AG04450 (cell line): Measurements from ENCODE around the gene MEOX1. TPM values are rescaled to one million over a fixed set of nuclear protein-coding genes. Genes with fewer than 3 reads are reported as not detected.

Source experiments
- CTCF ChIA-PET: fragments of 300-600, 350-600 bp; formaldehyde crosslinking; extraction: SDS; loops from one replicate; lab custom pipeline; 2022; ENCODE audit warnings: antibody characterized with exemption, inconsistent platforms; lab: Charles Lee
- POLR2A ChIA-PET: fragments of 350-600 bp; formaldehyde crosslinking; extraction: SDS; loops from one replicate; lab custom pipeline; 2021; ENCODE audit warnings: antibody characterized with exemption, inconsistent platforms; lab: Yijun Ruan, JAX
- DNase-seq: peaks from one replicate; pipeline ENCODE4 v3.0.0-alpha.2; 2011; ENCODE audit warnings: low read depth, low spot score
- H3K27ac ChIP-seq: one replicate; pipeline ENCODE4 v1.5.1; 2012; ENCODE audit warnings: low read depth, low read length, control low read depth
- H3K27me3 ChIP-seq: one replicate; pipeline ENCODE4 v1.6.0; 2012; ENCODE audit warnings: low read length; ENCODE audit not compliant: control insufficient read depth, insufficient read depth
- H3K4me3 ChIP-seq: 2 replicates; pipeline ENCODE4 v1.5.1; 2011; ENCODE audit warnings: mild to moderate bottlenecking, low read depth, low read length, control low read depth
- H3K9me3 ChIP-seq: 2 replicates; pipeline ENCODE4 v1.5.1; 2012; ENCODE audit warnings: low read length; ENCODE audit not compliant: control insufficient read depth, insufficient read depth
- CTCF ChIP-seq: IDR thresholded peaks from 2 replicates; pipeline ENCODE4 v1.5.1; 2011; ENCODE audit warnings: low read depth, low read length, control low read depth, inconsistent platforms
- polyA plus RNA-seq: library from polyadenylated mRNA; depleted of rRNA; stranded (reverse); fragments of >200 nt; gene quantifications from 2 replicates; pipeline ENCODE4 v1.2.3, GENCODE V29; 2011

MEOX1 gene
- polyA plus RNA-seq, 1 experiment = 0.07 TPM

GRCh38 chr17:43652124-43652480 lies 9.6 kb downstream of the MEOX1 start:
- no peaks in the 10 kb centered on the region for H3K9me3 ChIP-seq
- no peak overlapping the region for H3K27ac ChIP-seq
- POLR2A ChIA-PET = no interaction called here
- H3K27me3 ChIP-seq = no peaks in the 10 kb centered on the region
- no peak overlapping the region for H3K4me3 ChIP-seq
- TF ChIP-seq CTCF = no peak
- CTCF ChIA-PET = interaction anchor here (0.9 kb wide), 1 partner anchor 21 kb away, joined by 5 read pairs; no protein-coding TSS in a partner anchor
- no peak for DNase-seq

GRCh38 chr17:43650471-43650870 lies 11.3 kb downstream of the MEOX1 start:
- H3K27ac ChIP-seq = no peak overlapping the region
- H3K27me3 ChIP-seq = no peaks in the 10 kb centered on the region
- no peak for TF ChIP-seq CTCF
- no peak overlapping the region for H3K4me3 ChIP-seq
- no peak for DNase-seq
- ChIA-PET CTCF (no interaction called here), POLR2A (no interaction called here)
- no peaks in the 10 kb centered on the region; the same call in 1 of the 2 replicates for H3K9me3 ChIP-seq

GRCh38 chr17:43648916-43649315 lies 12.8 kb downstream of the MEOX1 start:
- Histone ChIP-seq H3K27me3 (no peaks in the 10 kb centered on the region), H3K4me3 (no peak overlapping the region), H3K27ac (no peak overlapping the region), H3K9me3 (no peaks in the 10 kb centered on the region; the same call in 1 of the 2 replicates)
- POLR2A ChIA-PET = interaction anchor here (0.6 to 1.1 kb wide), 3 partner anchors 8 to 280 kb away, joined by 3 to 4 read pairs (median 3); no protein-coding TSS in a partner anchor
- no peak for TF ChIP-seq CTCF
- CTCF ChIA-PET = interaction anchor here (0.9 kb wide), 1 partner anchor 25 kb away, joined by 3 read pairs; no protein-coding TSS in a partner anchor
- no peak for DNase-seq

- POLR2A ChIA-PET = no interaction called here
These were observed 15.8 kb downstream of the MEOX1 start for GRCh38 chr17:43645765-43646481.

More at GRCh38 chr17:43645765-43646481, 15.8 kb downstream of the MEOX1 start:
- CTCF ChIA-PET = interaction anchor here (0.7 kb wide), 1 partner anchor 116 kb away, joined by 4 read pairs; no protein-coding TSS in a partner anchor
- peaks cover 3% of the 10 kb centered on the region for H3K27me3 ChIP-seq
- no peak for TF ChIP-seq CTCF
- H3K9me3 ChIP-seq = no peaks in the 10 kb centered on the region; the same call in 1 of the 2 replicates
- no peak for DNase-seq
- H3K4me3 ChIP-seq = peak overlapping the region; percentile 25; the same call in 1 of the 2 replicates
- no peak overlapping the region for H3K27ac ChIP-seq
